Lower lobe of right lung (tissue), 2 donors: ENCODE data around the gene SUPT5H. TPM values are rescaled to one million over a fixed set of nuclear protein-coding genes. Genes with fewer than 3 reads are reported as not detected.
A peak's percentile ranks its signal among the peaks of the same experiment; 100 is the strongest.
"Not testable (repeated sequence)": the region's sequence is repeated elsewhere in the genome, so short reads cannot be mapped to it uniquely, and the experiment has no call there.

Experiments
- ATAC-seq, 2 donors: fragments of 200-7000 bp; cut with Tn5 transposase; one replicate each; pipeline ENCODE4 v1.9.1; 2020 to 2022; ENCODE audit warnings: mild to moderate bottlenecking in 2 of 2, moderate library complexity in 2 of 2
- DNase-seq: peaks from one replicate; pipeline ENCODE4 v3.0.0-alpha.2; 2020
- H3K27ac ChIP-seq: fragments of 200-600 bp; one replicate; pipeline ENCODE4 v1.8.0; 2022
- H3K27me3 ChIP-seq: fragments of 200-600 bp; one replicate; pipeline ENCODE4 v1.8.0; 2022; ENCODE audit warnings: low read depth
- H3K36me3 ChIP-seq: fragments of 200-600 bp; one replicate; pipeline ENCODE4 v1.8.0; 2022; ENCODE audit warnings: mild to moderate bottlenecking
- H3K4me1 ChIP-seq: fragments of 200-600 bp; one replicate; pipeline ENCODE4 v1.8.0; 2022
- H3K4me3 ChIP-seq: fragments of 200-600 bp; one replicate; pipeline ENCODE4 v1.8.0; 2022; ENCODE audit warnings: mild to moderate bottlenecking
- H3K9me3 ChIP-seq: fragments of 200-600 bp; one replicate; pipeline ENCODE4 v1.8.0; 2022
- intact Hi-C: fragments of 100-400 bp; cut with DNase I; formaldehyde crosslinking; loops from one replicate; pipeline ENCODE4 v1.11.0; 2022
- total RNA-seq: library from RNA; stranded (reverse); fragmentation: NEBNext Ultra II Directional; extraction: Animal tissue kit (Norgen Biotek cat#: 25700); gene quantifications from one replicate; pipeline ENCODE4 v1.2.1, GENCODE V29; 2021
- TF ChIP-seq, protein P1 (sequence below): fragments of 200-600 bp; IDR thresholded peaks from one replicate; pipeline ENCODE4 v1.8.0; 2022; ENCODE audit warnings: antibody characterized with exemption, mild to moderate bottlenecking
- donor health status: DM: no; HTN: yes; CAD: no; lungs with severe emphysema.

SUPT5H gene
- total RNA-seq, 1 donor from 2014 or later: 108 TPM

DNA sequence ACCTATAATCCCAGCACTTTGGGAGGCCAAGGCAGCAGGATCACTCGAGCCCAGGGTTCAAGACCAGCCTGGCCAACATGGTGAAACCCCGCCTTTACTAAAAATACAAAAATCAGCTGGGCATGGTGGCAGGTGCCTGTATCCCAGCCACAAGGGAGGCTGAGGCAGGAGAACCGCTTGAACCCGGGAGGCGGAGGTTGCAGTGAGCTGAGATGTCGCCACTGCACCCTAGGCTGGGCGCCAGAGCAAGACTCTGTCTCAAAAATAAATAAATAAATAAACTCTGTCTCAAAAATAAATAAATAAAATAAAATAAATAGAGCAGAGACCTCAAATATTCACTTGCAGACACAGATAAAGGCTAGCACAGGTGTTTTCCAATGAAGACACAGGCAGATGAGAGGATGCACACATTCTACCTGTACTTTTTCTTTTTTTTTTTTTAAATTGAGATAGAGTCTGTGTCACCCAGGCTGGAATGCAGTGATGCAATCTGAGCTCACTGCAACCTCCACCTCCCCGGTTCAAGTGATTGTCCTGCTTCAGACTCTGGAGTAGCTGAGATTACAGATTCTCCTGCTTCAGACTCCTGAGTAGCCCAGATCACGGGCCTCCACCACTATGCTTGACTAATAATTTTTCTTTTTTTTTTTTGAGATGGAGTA lies 7.0 kb upstream of the SUPT5H start:
- H3K36me3 ChIP-seq: peaks cover 16% of the 10 kb centered on the region
- H3K4me3 ChIP-seq: no peak overlapping the region
- DNase-seq (no peak), ATAC-seq (no peak)
- no peak overlapping the region for H3K27ac ChIP-seq
- peaks cover 26% of the 10 kb centered on the region for H3K4me1 ChIP-seq
- TF ChIP-seq, protein P1, sequence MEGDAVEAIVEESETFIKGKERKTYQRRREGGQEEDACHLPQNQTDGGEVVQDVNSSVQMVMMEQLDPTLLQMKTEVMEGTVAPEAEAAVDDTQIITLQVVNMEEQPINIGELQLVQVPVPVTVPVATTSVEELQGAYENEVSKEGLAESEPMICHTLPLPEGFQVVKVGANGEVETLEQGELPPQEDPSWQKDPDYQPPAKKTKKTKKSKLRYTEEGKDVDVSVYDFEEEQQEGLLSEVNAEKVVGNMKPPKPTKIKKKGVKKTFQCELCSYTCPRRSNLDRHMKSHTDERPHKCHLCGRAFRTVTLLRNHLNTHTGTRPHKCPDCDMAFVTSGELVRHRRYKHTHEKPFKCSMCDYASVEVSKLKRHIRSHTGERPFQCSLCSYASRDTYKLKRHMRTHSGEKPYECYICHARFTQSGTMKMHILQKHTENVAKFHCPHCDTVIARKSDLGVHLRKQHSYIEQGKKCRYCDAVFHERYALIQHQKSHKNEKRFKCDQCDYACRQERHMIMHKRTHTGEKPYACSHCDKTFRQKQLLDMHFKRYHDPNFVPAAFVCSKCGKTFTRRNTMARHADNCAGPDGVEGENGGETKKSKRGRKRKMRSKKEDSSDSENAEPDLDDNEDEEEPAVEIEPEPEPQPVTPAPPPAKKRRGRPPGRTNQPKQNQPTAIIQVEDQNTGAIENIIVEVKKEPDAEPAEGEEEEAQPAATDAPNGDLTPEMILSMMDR: no peak
- H3K9me3 ChIP-seq: no peaks in the 10 kb centered on the region
- H3K27me3 ChIP-seq: peaks cover 4% of the 10 kb centered on the region
- intact Hi-C loops: no loop called here

- no peaks in the 10 kb centered on the region for H3K9me3 ChIP-seq
- DNase-seq: no peak
- H3K4me3 ChIP-seq: peak overlapping the region; percentile 83
- peak overlapping the region; percentile 89 for H3K27ac ChIP-seq
- no peaks in the 10 kb centered on the region for H3K27me3 ChIP-seq
- H3K4me1 ChIP-seq: peaks cover 44% of the 10 kb centered on the region
- ATAC-seq: peak in 1 of 2 donors; percentile 3
- intact Hi-C loops: no loop called here
- peaks cover 24% of the 10 kb centered on the region for H3K36me3 ChIP-seq
- TF ChIP-seq, protein P1: no peak
These were observed 685 bp upstream of the SUPT5H start for GRCh38 chr19:39444598-39445195.

- H3K36me3 ChIP-seq: peaks cover 24% of the 10 kb centered on the region
- H3K4me3 ChIP-seq: peak overlapping the region; percentile 83
- no peak for DNase-seq
- peaks cover 53% of the 10 kb centered on the region for H3K4me1 ChIP-seq
- ATAC-seq: no peak
- intact Hi-C loops: no loop called here
- H3K27ac ChIP-seq: no peak overlapping the region
- no peaks in the 10 kb centered on the region for H3K9me3 ChIP-seq
- no peaks in the 10 kb centered on the region for H3K27me3 ChIP-seq
- TF ChIP-seq, protein P1: no peak
These were observed 1.1 kb downstream of the SUPT5H start for GRCh38 chr19:39446365-39447084.

GRCh38 chr19:39448271-39448670 lies 2.9 kb downstream of the SUPT5H start:
- H3K9me3 ChIP-seq: no peaks in the 10 kb centered on the region
- no peak overlapping the region for H3K4me3 ChIP-seq
- ATAC-seq: no peak
- peaks cover 39% of the 10 kb centered on the region for H3K36me3 ChIP-seq
- no peaks in the 10 kb centered on the region for H3K27me3 ChIP-seq
- no peak for DNase-seq
- H3K27ac ChIP-seq: no peak overlapping the region
- TF ChIP-seq, protein P1: no peak
- peaks cover 53% of the 10 kb centered on the region for H3K4me1 ChIP-seq
- intact Hi-C loops: no loop called here

- no peak overlapping the region for H3K27ac ChIP-seq
- TF ChIP-seq, protein P1: no peak
- H3K4me1 ChIP-seq: peaks cover 50% of the 10 kb centered on the region
- no peak overlapping the region for H3K4me3 ChIP-seq
- no peaks in the 10 kb centered on the region for H3K27me3 ChIP-seq
- intact Hi-C loops: no loop called here
- no peak for DNase-seq
- no peak for ATAC-seq
- peaks cover 49% of the 10 kb centered on the region for H3K36me3 ChIP-seq
- H3K9me3 ChIP-seq: no peaks in the 10 kb centered on the region
These were observed 3.9 kb downstream of the SUPT5H start for GRCh38 chr19:39449116-39449797.

GRCh38 chr19:39451257-39451656 lies 5.9 kb downstream of the SUPT5H start:
- Histone ChIP-seq H3K36me3 (peaks cover 69% of the 10 kb centered on the region), H3K4me1 (peaks cover 42% of the 10 kb centered on the region)
- H3K9me3 ChIP-seq, H3K27me3 ChIP-seq, DNase-seq, ATAC-seq, H3K4me3 ChIP-seq, intact Hi-C loops, H3K27ac ChIP-seq: not testable (repeated sequence)
